ENCODE measurements around the gene FST.

FST gene

GRCh38 chr5:53482717-53483638 lies 2.5 kb downstream of the FST start:
- Histone ChIP-seq H3K9ac (peak overlapping the region; percentile 47; the same call in 1 of the 2 replicates), H3K36me3 (ENCODE audit: insufficient read depth) (no peaks in the 10 kb centered on the region), H2AFZ (ENCODE audit: low read depth) (peak overlapping the region; percentile 97; the same call in 1 of the 2 replicates), H3K4me3 (IDR thresholded peaks at IDR 0.05; ENCODE audit: insufficient read depth, low read depth, low read length) (no peak overlapping the region), H3K27ac (no peak overlapping the region), H3K4me1 (ENCODE audit: low read depth, poor library complexity, severe bottlenecking) (peaks cover 8% of the 10 kb centered on the region), H4K20me1 (ENCODE audit: insufficient read depth) (no peaks in the 10 kb centered on the region), H3K27me3 (ENCODE audit: insufficient read depth, low read depth) (peaks cover 24% of the 10 kb centered on the region), H3K4me2 (peak overlapping the region; percentile 99), H3K79me2 (ENCODE audit: insufficient read depth, low read depth) (no peaks in the 10 kb centered on the region)
- no peak for TF ChIP-seq CTCF (conservative IDR thresholded peaks at IDR 0.05; ENCODE audit: low read depth, low read length)

DNA sequence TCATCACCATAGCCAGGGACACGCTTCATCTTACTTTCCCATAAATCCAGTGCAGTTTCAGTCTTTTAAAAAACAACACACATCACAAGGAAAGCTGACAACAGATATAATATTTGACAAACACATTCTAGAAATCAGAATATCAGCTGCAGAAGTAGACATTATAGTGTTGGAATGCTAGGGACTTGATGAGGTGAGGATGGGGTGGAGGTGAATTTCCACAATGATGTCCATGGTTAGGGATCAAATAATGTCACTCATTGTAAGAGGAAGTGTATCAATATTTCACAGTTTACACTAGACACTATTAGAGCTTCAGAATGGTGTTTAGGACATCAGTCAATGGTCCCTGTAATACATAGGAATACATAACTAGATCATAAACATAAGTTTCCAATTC lies 7.0 kb downstream of the FST start:
- no peak overlapping the region for H2AFZ ChIP-seq (ENCODE audit: low read depth)
- H3K79me2 ChIP-seq (ENCODE audit: insufficient read depth, low read depth): no peaks in the 10 kb centered on the region
- TF ChIP-seq CTCF (conservative IDR thresholded peaks at IDR 0.05; ENCODE audit: low read depth, low read length): no peak
- no peak overlapping the region for H3K9ac ChIP-seq
- H3K27me3 ChIP-seq (ENCODE audit: insufficient read depth, low read depth): no peaks in the 10 kb centered on the region
- no peaks in the 10 kb centered on the region for H3K36me3 ChIP-seq (ENCODE audit: insufficient read depth)
- no peaks in the 10 kb centered on the region for H4K20me1 ChIP-seq (ENCODE audit: insufficient read depth)
- no peak overlapping the region for H3K4me2 ChIP-seq
- peaks cover under 1% of the 10 kb centered on the region for H3K4me1 ChIP-seq (ENCODE audit: low read depth, poor library complexity, severe bottlenecking)
- H3K4me3 ChIP-seq (IDR thresholded peaks at IDR 0.05; ENCODE audit: insufficient read depth, low read depth, low read length): no peak overlapping the region
- no peak overlapping the region for H3K27ac ChIP-seq

DNA sequence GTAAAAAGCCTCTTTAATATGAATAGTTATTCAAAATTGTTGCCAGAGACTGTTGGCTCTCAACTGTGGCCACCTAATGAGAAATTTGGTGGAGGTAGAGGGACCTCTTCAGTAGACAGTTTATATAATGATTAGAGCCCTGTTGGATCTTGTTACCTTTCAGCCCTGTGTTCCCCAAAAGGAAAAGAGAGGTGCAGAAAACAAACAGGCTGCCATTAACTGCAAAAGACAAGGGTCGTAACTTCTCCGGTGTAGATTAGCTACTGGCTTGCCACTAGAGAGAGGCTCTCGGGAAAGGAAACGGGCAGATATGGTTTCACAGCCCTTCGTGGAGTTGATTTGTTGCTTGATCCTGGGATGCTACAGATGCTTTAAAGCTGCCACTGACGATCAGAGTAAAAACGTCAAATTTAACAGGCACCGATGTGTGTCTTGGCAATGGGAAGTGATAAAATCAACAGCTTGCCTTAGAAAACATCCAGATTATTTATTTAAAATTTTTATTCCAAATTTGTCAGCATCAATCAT lies 7.8 kb downstream of the FST start:
- Histone ChIP-seq H3K36me3 (ENCODE audit: insufficient read depth) (no peaks in the 10 kb centered on the region), H3K4me3 (IDR thresholded peaks at IDR 0.05; ENCODE audit: insufficient read depth, low read depth, low read length) (no peak overlapping the region), H3K79me2 (ENCODE audit: insufficient read depth, low read depth) (no peaks in the 10 kb centered on the region), H2AFZ (ENCODE audit: low read depth) (no peak overlapping the region), H3K4me2 (no peak overlapping the region), H3K27ac (no peak overlapping the region), H4K20me1 (ENCODE audit: insufficient read depth) (no peaks in the 10 kb centered on the region), H3K4me1 (ENCODE audit: low read depth, poor library complexity, severe bottlenecking) (no peaks in the 10 kb centered on the region), H3K9ac (no peak overlapping the region), H3K27me3 (ENCODE audit: insufficient read depth, low read depth) (no peaks in the 10 kb centered on the region)
- TF ChIP-seq CTCF (conservative IDR thresholded peaks at IDR 0.05; ENCODE audit: low read depth, low read length): no peak

GRCh38 chr5:53490747-53491146 lies 10.3 kb downstream of the FST start:
- H2AFZ ChIP-seq (ENCODE audit: low read depth): no peak overlapping the region
- no peak overlapping the region for H3K9ac ChIP-seq
- H3K27ac ChIP-seq: no peak overlapping the region

More at GRCh38 chr5:53490747-53491146, 10.3 kb downstream of the FST start:
- Histone ChIP-seq H3K79me2 (ENCODE audit: insufficient read depth, low read depth) (no peaks in the 10 kb centered on the region), H3K4me3 (IDR thresholded peaks at IDR 0.05; ENCODE audit: insufficient read depth, low read depth, low read length) (no peak overlapping the region), H4K20me1 (ENCODE audit: insufficient read depth) (no peaks in the 10 kb centered on the region), H3K36me3 (ENCODE audit: insufficient read depth) (no peaks in the 10 kb centered on the region), H3K27me3 (ENCODE audit: insufficient read depth, low read depth) (no peaks in the 10 kb centered on the region), H3K4me2 (no peak overlapping the region), H3K4me1 (ENCODE audit: low read depth, poor library complexity, severe bottlenecking) (no peaks in the 10 kb centered on the region)
- no peak for TF ChIP-seq CTCF (conservative IDR thresholded peaks at IDR 0.05; ENCODE audit: low read depth, low read length)
